Embryonic facial prominence (tissue), 1 donor: ENCODE data around the gene ALMS1.
"Not testable (repeated sequence)": the region's sequence is repeated elsewhere in the genome, so short reads cannot be mapped to it uniquely, and the experiment has no call there.

ENCODE experiments used
- DNase-seq: peaks from one replicate; pipeline ENCODE4 v3.0.0-alpha.2; 2016; ENCODE audit errors: extremely low spot score

ALMS1 gene

GRCh38 chr2:73404409-73404808 is 18.8 kb downstream of the ALMS1 start:
- no peak for DNase-seq

DNA sequence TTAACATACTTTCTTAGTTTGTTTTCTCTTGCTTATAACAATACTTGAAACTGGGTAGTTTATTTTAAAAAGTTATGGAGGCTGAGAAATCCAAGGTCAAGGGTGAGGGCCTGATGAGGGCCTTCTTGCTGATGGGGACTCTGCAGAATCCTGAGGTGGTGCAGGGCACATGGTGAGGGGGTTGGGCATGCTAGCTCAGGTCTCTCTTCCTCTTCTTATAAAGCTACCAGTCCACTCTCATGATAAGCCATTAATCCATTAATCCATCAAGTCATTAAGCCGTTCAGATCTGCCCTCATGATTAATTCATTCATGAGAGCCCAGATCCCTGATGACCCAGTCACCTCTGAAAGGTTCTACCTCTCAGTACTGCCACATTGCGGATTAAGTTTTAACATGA is 21.4 kb downstream of the ALMS1 start:
- DNase-seq: no peak

DNA sequence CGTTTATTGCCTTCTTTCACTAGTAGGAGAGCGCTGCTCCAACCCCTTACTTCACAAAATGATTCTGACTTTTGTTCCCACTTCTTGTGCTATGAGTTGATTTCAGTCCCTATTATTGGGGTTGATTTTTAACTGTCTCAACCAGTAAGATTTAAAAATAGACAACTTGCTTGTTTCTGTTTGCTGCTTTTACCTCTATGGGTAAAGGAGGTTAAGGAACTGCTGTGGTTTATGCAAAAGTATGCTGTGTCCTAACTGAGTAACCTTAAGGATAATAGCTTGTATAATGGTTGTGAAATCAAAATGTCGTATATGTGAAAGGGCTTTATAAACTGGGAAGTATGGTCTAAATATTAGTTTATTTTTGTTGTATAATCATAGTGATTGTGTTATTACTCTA is 22.6 kb downstream of the ALMS1 start:
- no peak for DNase-seq

GRCh38 chr2:73414696-73415095 is 29.1 kb downstream of the ALMS1 start:
- DNase-seq: no peak

GRCh38 chr2:73415906-73416305 is 30.3 kb downstream of the ALMS1 start:
- DNase-seq: no peak

GRCh38 chr2:73418343-73418742 is 32.7 kb downstream of the ALMS1 start:
- no peak for DNase-seq

GRCh38 chr2:73423913-73424312 is 38.3 kb downstream of the ALMS1 start:
- no peak for DNase-seq

GRCh38 chr2:73426176-73426575 is 40.5 kb downstream of the ALMS1 start:
- no peak for DNase-seq

GRCh38 chr2:73436019-73436418 is 50.4 kb downstream of the ALMS1 start:
- DNase-seq: no peak

GRCh38 chr2:73444202-73444601 is 58.6 kb downstream of the ALMS1 start:
- no peak for DNase-seq

- no peak for DNase-seq
Measured at GRCh38 chr2:73448856-73449255, 63.2 kb downstream of the ALMS1 start.

GRCh38 chr2:73449404-73449803 is 63.8 kb downstream of the ALMS1 start:
- no peak for DNase-seq

DNA sequence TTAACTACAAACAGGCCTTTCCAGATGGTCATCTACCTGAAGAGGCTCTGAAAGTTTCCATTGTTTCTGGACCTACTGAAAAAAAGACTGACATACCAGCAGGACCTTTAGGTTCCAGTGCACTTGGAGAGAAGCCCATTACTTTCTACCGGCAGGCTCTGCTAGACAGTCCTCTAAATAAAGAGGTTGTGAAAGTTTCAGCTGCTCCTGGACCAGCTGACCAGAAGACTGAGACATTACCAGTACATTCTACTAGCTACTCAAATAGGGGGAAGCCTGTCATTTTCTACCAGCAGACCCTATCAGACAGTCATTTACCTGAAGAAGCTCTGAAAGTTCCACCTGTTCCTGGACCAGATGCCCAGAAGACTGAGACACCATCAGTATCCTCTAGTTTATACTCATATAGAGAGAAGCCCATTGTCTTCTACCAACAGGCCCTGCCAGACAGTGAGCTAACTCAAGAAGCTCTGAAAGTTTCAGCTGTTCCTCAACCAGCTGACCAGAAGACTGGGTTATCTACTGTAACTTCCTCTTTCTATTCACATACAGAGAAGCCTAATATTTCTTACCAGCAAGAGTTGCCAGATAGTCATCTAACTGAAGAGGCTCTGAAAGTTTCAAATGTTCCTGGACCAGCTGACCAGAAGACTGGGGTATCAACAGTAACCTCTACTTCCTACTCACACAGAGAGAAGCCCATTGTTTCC is 65.8 kb downstream of the ALMS1 start:
- DNase-seq: no peak

- no peak for DNase-seq
Measured at GRCh38 chr2:73457982-73458381, 72.3 kb downstream of the ALMS1 start.

- not testable (repeated sequence) for DNase-seq
Measured at GRCh38 chr2:73462388-73462787, 76.8 kb downstream of the ALMS1 start.

DNA sequence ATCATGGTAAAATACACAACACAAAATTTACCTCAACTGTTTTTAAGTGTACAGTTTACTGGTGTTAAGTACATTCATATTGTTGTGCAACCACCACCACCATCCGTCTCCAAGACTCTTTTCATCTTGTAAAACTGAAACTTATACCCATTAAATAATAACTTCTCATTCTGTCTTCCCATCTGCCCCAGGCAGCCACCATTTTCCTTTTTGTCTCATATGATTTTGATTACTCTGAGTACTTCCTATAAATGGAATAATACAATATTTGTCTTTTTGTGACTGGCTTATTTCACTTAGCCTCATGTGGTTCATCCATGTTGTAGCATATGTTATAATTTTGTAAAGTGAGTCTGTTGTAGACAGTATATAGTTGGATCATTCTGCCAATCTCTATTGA is 82.7 kb downstream of the ALMS1 start:
- no peak for DNase-seq

- not testable (repeated sequence) for DNase-seq
Measured at GRCh38 chr2:73483874-73484273, 98.2 kb downstream of the ALMS1 start.

GRCh38 chr2:73487112-73487657 is 101.5 kb downstream of the ALMS1 start:
- no peak for DNase-seq

GRCh38 chr2:73488079-73488478 is 102.4 kb downstream of the ALMS1 start:
- no peak for DNase-seq

DNA sequence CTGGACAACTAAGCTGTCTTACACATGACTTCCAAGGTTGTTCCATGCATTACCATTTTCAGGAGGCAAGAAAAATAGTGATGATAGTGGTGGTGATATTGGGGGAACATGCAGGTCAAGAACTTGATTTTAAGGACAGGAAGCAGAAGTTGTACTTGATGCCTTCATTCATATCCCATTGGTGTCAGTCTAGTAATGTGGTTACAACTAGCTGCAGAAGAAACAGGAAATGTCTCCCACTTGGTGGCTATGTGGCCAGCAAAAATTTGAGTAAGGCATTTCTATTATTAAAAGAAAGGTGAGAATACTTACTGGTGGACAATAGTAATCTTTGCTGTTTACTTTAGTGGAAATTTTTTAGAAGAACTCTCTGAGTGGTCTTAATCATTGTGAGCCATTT is 103.4 kb downstream of the ALMS1 start:
- DNase-seq: no peak

DNA sequence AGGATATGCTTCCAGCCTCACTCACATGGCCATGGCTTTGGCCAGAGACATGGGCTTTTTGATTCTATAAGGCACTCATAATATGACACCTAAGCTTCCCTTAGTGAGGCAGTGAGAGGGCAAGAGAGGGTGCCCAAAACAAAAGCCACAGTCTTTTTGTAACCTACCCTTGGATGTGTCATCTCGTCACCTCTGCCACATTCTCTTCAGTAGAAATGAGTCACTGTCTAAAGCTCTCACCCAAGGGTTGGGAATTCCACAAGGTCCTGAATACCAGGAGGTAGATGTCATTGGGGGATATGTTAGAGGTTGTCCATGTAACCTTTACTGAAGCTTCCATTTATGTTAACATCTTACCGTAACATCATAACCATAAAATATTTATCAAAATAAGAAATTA is 108.4 kb downstream of the ALMS1 start:
- DNase-seq: no peak

GRCh38 chr2:73503992-73504570 is 118.4 kb downstream of the ALMS1 start:
- DNase-seq: no peak

GRCh38 chr2:73504850-73505249 is 119.2 kb downstream of the ALMS1 start:
- DNase-seq: not testable (repeated sequence)
